Neural progenitor cell (in vitro differentiated cells): Measurements from ENCODE around the gene CCDC152. TPM values are rescaled to one million over a fixed set of nuclear protein-coding genes. Genes with fewer than 3 reads are reported as not detected.
"Not testable (repeated sequence)": the region's sequence is repeated elsewhere in the genome, so short reads cannot be mapped to it uniquely, and the experiment has no call there.

Experiments
- DNase-seq: peaks from one replicate; pipeline ENCODE4 v3.0.0-alpha.2; 2016; ENCODE audit warnings: low spot score
- H2AFZ ChIP-seq: fragments of 200-600 bp; sonication (generic); replicated peaks from 2 replicates; pipeline ENCODE4 v1.6.1; 2016; ENCODE audit warnings: antibody characterized with exemption
- H3F3A ChIP-seq: fragments of 200-600 bp; sonication (generic); 2 replicates; pipeline ENCODE4 v1.6.1; 2016; ENCODE audit warnings: antibody characterized with exemption, low read depth
- H3K27ac ChIP-seq: fragments of 200-600 bp; sonication (generic); 2 replicates; pipeline ENCODE4 v1.5.1; 2016; ENCODE audit warnings: mild to moderate bottlenecking
- H3K27me3 ChIP-seq: fragments of 200-600 bp; sonication (generic); 2 replicates; pipeline ENCODE4 v1.6.1; 2016; ENCODE audit warnings: mild to moderate bottlenecking, moderate library complexity
- H3K36me3 ChIP-seq: fragments of 200-600 bp; sonication (generic); 2 replicates; pipeline ENCODE4 v1.5.1; 2016
- H3K4me1 ChIP-seq: fragments of 200-600 bp; sonication (generic); 2 replicates; pipeline ENCODE4 v1.6.1; 2016; ENCODE audit warnings: mixed run types
- H3K4me2 ChIP-seq: fragments of 200-600 bp; sonication (generic); 2 replicates; pipeline ENCODE4 v1.6.1; 2016
- H3K4me3 ChIP-seq: fragments of 200-600 bp; sonication (generic); 2 replicates; pipeline ENCODE4 v1.5.1; 2016
- H3K79me2 ChIP-seq: fragments of 200-600 bp; sonication (generic); 2 replicates; pipeline ENCODE4 v1.6.1; 2016; ENCODE audit warnings: low read depth
- H3K9ac ChIP-seq: fragments of 200-600 bp; sonication (generic); 2 replicates; pipeline ENCODE4 v1.6.1; 2016
- H3K9me3 ChIP-seq: fragments of 200-600 bp; sonication (generic); 2 replicates; pipeline ENCODE4 v1.5.1; 2016; ENCODE audit warnings: low read depth
- H4K20me1 ChIP-seq: fragments of 200-600 bp; sonication (generic); 2 replicates; pipeline ENCODE4 v1.6.1; 2016; ENCODE audit warnings: low read depth
- H3K27ac Mint-ChIP-seq: 3 replicates; pipeline ENCODE4 v1.8.0; 2021; ENCODE audit warnings: mixed read lengths
- H3K27me3 Mint-ChIP-seq: 2 replicates; pipeline ENCODE4 v1.8.0; 2022; ENCODE audit warnings: low read depth, mild to moderate bottlenecking, inconsistent platforms, moderate library complexity, mixed read lengths; ENCODE audit not compliant: insufficient read depth
- H3K36me3 Mint-ChIP-seq: 3 replicates; pipeline ENCODE4 v1.8.0; 2021; ENCODE audit warnings: mixed read lengths
- H3K4me1 Mint-ChIP-seq: 3 replicates; pipeline ENCODE4 v1.8.0; 2021; ENCODE audit warnings: mixed read lengths
- H3K4me3 Mint-ChIP-seq: 3 replicates; pipeline ENCODE4 v1.8.0; 2021; ENCODE audit warnings: mild to moderate bottlenecking, moderate library complexity, mixed read lengths
- H3K9me3 Mint-ChIP-seq: 3 replicates; pipeline ENCODE4 v1.8.0; 2020; ENCODE audit warnings: mixed read lengths
- CTCF ChIP-seq: fragments of 200-600 bp; sonication (generic); IDR thresholded peaks from 2 replicates; pipeline ENCODE4 v1.5.1; 2017; ENCODE audit warnings: antibody characterized with exemption, mild to moderate bottlenecking
- EZH2 ChIP-seq: fragments of 200-600 bp; sonication (generic); IDR thresholded peaks from 2 replicates; pipeline ENCODE4 v1.6.1; 2017; ENCODE audit warnings: antibody characterized with exemption, mild to moderate bottlenecking, moderate library complexity
- EZH2phosphoT487 ChIP-seq: fragments of 200-600 bp; sonication (generic); IDR thresholded peaks from 2 replicates; pipeline ENCODE4 v1.6.1; 2017; ENCODE audit warnings: antibody characterized with exemption
- total RNA-seq: library from RNA; depleted of rRNA; stranded (reverse); fragments of >200 nt; gene quantifications from 2 replicates; pipeline ENCODE4 v1.2.3, GENCODE V29; 2015; ENCODE audit warnings: low replicate concordance

The CCDC152 gene
- total RNA-seq, 1 donor from 2014 or later, result 23.9 TPM

- Histone ChIP-seq H3K79me2 (no peaks in the 10 kb centered on the region), H3K4me3 (no peak overlapping the region), H3F3A (peaks cover 26% of the 10 kb centered on the region), H3K36me3 (no peaks in the 10 kb centered on the region), H3K4me2 (peak overlapping the region; percentile 81), H3K27ac (no peak overlapping the region), H2AFZ (no peak overlapping the region), H3K9me3 (no peaks in the 10 kb centered on the region), H3K9ac (no peak overlapping the region), H3K4me1 (peaks cover 43% of the 10 kb centered on the region), H4K20me1 (no peaks in the 10 kb centered on the region), H3K27me3 (no peaks in the 10 kb centered on the region)
- no peak for TF ChIP-seq EZH2
- TF ChIP-seq EZH2phosphoT487, result no peak
- TF ChIP-seq CTCF, result no peak
- no peaks in the 10 kb centered on the region for H3K27me3 Mint-ChIP-seq
- H3K27ac Mint-ChIP-seq, result peak overlapping the region; percentile 96
- H3K4me3 Mint-ChIP-seq, result no peak overlapping the region
- DNase-seq, result no peak
- no peaks in the 10 kb centered on the region for H3K9me3 Mint-ChIP-seq
- H3K4me1 Mint-ChIP-seq, result peaks cover 34% of the 10 kb centered on the region
- no peaks in the 10 kb centered on the region for H3K36me3 Mint-ChIP-seq
Observed at GRCh38 chr5:42812620-42813019, 56.0 kb downstream of the CCDC152 start.

- peaks cover 34% of the 10 kb centered on the region for H3K4me1 Mint-ChIP-seq
- peak overlapping the region; percentile 81 for H3K4me2 ChIP-seq
Observed at GRCh38 chr5:42813533-42813932, 56.9 kb downstream of the CCDC152 start.

GRCh38 chr5:42816546-42816945 lies 59.9 kb downstream of the CCDC152 start:
- H3K79me2 ChIP-seq, H3K27ac ChIP-seq, DNase-seq, H3K27me3 Mint-ChIP-seq, H3K27me3 ChIP-seq, H3K27ac Mint-ChIP-seq, H4K20me1 ChIP-seq, H3K36me3 Mint-ChIP-seq, H3K4me3 ChIP-seq, H3K9me3 Mint-ChIP-seq, H2AFZ ChIP-seq, H3K36me3 ChIP-seq, H3K9me3 ChIP-seq, H3K4me3 Mint-ChIP-seq, H3K4me2 ChIP-seq, H3K9ac ChIP-seq: not testable (repeated sequence)
- peaks cover 26% of the 10 kb centered on the region for H3F3A ChIP-seq
- H3K4me1 Mint-ChIP-seq, result peaks cover 26% of the 10 kb centered on the region
- peaks cover 35% of the 10 kb centered on the region for H3K4me1 ChIP-seq

More at GRCh38 chr5:42813533-42813932, 56.9 kb downstream of the CCDC152 start:
- Histone ChIP-seq H3K4me1 (peaks cover 43% of the 10 kb centered on the region), H2AFZ (peak overlapping the region; percentile 84), H3K27ac (peak overlapping the region; percentile 89), H3F3A (peaks cover 26% of the 10 kb centered on the region), H3K9me3 (no peaks in the 10 kb centered on the region), H3K4me3 (peak overlapping the region; percentile 33), H4K20me1 (no peaks in the 10 kb centered on the region), H3K9ac (no peak overlapping the region), H3K27me3 (no peaks in the 10 kb centered on the region), H3K79me2 (no peaks in the 10 kb centered on the region), H3K36me3 (no peaks in the 10 kb centered on the region)
- Mint-ChIP-seq H3K9me3 (no peaks in the 10 kb centered on the region), H3K4me3 (peak overlapping the region; percentile 60), H3K36me3 (no peaks in the 10 kb centered on the region), H3K27ac (peak overlapping the region; percentile 96), H3K27me3 (no peaks in the 10 kb centered on the region)
- no peak for TF ChIP-seq EZH2
- no peak for TF ChIP-seq CTCF
- TF ChIP-seq EZH2phosphoT487, result no peak
- DNase-seq, result peak; percentile 96

- no peaks in the 10 kb centered on the region for H3K79me2 ChIP-seq
- no peaks in the 10 kb centered on the region for H3K36me3 ChIP-seq
- H3F3A ChIP-seq, result no peaks in the 10 kb centered on the region
- H3K4me1 Mint-ChIP-seq, result peaks cover 4% of the 10 kb centered on the region
- H2AFZ ChIP-seq, result no peak overlapping the region
- no peaks in the 10 kb centered on the region for H3K9me3 ChIP-seq
- H3K9ac ChIP-seq, result no peak overlapping the region
- no peaks in the 10 kb centered on the region for H4K20me1 ChIP-seq
- TF ChIP-seq EZH2phosphoT487 (no peak), EZH2 (no peak), CTCF (no peak)
- H3K4me3 Mint-ChIP-seq, result no peak overlapping the region
- H3K27ac Mint-ChIP-seq, result no peak overlapping the region
- no peaks in the 10 kb centered on the region for H3K27me3 ChIP-seq
- no peak for DNase-seq
- H3K4me1 ChIP-seq, result peaks cover 9% of the 10 kb centered on the region
- H3K27me3 Mint-ChIP-seq, result no peaks in the 10 kb centered on the region
- no peak overlapping the region for H3K27ac ChIP-seq
- H3K4me3 ChIP-seq, result no peak overlapping the region
- no peaks in the 10 kb centered on the region for H3K9me3 Mint-ChIP-seq
- no peaks in the 10 kb centered on the region for H3K36me3 Mint-ChIP-seq
- no peak overlapping the region for H3K4me2 ChIP-seq
Observed at GRCh38 chr5:42819745-42820144, 63.1 kb downstream of the CCDC152 start.
